ENCODE results near the gene CCIN.
"Not testable (repeated sequence)": the region's sequence is repeated elsewhere in the genome, so short reads cannot be mapped to it uniquely, and the experiment has no call there.

CCIN gene

DNA sequence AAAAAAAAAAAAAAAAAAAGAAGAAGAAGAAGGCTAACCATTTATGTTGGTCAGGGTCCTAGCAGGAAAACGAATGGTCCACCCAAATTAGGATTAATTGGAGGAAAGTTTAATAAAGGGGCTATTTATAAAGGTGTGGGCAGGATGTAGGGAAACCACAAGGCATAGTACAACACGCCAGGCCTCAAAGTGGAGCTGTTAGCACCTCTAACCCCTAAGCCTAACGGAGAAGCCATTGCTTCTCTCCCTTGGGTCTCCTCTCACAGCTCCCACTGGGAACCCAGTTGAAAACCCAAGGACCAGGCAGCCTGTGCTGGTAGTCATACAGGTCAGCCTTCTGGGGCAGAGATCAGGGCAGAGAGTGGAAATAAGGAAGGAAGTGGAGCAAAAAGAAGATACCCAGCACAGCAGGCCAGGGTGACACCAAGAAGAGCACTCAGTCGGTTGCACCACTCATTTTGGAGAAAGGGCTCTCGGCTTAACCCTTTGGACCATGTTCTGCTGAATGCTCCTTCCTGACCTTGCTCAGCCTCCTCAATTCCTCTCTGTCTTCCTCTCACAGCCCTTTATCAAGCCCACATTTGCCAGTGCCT, 41.4 kb upstream of the CCIN start:
- H3K4me3 ChIP-seq (replicated peaks; ENCODE audit: insufficient read depth, low read length), result no peak overlapping the region
- peak overlapping the region; percentile 94 for H3K27ac ChIP-seq (replicated peaks)
- H3K27me3 ChIP-seq (ENCODE audit: insufficient read depth, poor library complexity, severe bottlenecking), result no peaks in the 10 kb centered on the region
- DNase-seq (ENCODE audit: low read depth in 1 of 2, low spot score in 1 of 2), result peak; percentile 58 to 90
- TF ChIP-seq, protein P1, sequence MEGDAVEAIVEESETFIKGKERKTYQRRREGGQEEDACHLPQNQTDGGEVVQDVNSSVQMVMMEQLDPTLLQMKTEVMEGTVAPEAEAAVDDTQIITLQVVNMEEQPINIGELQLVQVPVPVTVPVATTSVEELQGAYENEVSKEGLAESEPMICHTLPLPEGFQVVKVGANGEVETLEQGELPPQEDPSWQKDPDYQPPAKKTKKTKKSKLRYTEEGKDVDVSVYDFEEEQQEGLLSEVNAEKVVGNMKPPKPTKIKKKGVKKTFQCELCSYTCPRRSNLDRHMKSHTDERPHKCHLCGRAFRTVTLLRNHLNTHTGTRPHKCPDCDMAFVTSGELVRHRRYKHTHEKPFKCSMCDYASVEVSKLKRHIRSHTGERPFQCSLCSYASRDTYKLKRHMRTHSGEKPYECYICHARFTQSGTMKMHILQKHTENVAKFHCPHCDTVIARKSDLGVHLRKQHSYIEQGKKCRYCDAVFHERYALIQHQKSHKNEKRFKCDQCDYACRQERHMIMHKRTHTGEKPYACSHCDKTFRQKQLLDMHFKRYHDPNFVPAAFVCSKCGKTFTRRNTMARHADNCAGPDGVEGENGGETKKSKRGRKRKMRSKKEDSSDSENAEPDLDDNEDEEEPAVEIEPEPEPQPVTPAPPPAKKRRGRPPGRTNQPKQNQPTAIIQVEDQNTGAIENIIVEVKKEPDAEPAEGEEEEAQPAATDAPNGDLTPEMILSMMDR (IDR thresholded peaks at IDR 0.05; ENCODE audit: insufficient read depth, low read length), result no peak
- TF ChIP-seq, protein P2, sequence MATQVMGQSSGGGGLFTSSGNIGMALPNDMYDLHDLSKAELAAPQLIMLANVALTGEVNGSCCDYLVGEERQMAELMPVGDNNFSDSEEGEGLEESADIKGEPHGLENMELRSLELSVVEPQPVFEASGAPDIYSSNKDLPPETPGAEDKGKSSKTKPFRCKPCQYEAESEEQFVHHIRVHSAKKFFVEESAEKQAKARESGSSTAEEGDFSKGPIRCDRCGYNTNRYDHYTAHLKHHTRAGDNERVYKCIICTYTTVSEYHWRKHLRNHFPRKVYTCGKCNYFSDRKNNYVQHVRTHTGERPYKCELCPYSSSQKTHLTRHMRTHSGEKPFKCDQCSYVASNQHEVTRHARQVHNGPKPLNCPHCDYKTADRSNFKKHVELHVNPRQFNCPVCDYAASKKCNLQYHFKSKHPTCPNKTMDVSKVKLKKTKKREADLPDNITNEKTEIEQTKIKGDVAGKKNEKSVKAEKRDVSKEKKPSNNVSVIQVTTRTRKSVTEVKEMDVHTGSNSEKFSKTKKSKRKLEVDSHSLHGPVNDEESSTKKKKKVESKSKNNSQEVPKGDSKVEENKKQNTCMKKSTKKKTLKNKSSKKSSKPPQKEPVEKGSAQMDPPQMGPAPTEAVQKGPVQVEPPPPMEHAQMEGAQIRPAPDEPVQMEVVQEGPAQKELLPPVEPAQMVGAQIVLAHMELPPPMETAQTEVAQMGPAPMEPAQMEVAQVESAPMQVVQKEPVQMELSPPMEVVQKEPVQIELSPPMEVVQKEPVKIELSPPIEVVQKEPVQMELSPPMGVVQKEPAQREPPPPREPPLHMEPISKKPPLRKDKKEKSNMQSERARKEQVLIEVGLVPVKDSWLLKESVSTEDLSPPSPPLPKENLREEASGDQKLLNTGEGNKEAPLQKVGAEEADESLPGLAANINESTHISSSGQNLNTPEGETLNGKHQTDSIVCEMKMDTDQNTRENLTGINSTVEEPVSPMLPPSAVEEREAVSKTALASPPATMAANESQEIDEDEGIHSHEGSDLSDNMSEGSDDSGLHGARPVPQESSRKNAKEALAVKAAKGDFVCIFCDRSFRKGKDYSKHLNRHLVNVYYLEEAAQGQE (IDR thresholded peaks at IDR 0.05; ENCODE audit: insufficient replicate concordance, low read depth), result no peak
- TF ChIP-seq SPI1 (IDR thresholded peaks at IDR 0.05; ENCODE audit: borderline replicate concordance, low read depth), result peak; percentile 80
- TF ChIP-seq POLR2AphosphoS5 (IDR thresholded peaks at IDR 0.05; ENCODE audit: low read depth), result no peak

DNA sequence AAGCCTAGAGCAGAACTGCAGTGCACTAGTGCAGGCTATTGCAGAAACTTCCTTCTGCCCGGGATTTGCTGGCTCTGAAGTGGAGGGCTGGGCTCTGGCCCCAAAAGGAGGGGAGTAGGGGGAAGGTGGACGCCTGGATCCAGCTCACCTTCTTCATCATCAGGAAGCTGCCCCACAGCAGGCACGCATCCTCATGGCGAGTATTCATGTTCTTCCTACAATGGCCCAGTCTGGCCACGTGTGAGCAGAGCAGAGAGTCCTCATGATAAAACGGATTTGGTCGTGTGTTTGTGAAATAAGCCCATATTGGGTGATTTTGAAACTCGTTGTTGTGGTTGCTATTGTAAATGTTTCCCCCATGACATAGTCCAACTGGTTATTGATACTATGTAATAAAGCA, 40.8 kb upstream of the CCIN start:
- DNase-seq (ENCODE audit: low read depth in 1 of 2, low spot score in 1 of 2), result peak; percentile 55 to 82
- H3K4me3 ChIP-seq (replicated peaks; ENCODE audit: insufficient read depth, low read length), result no peak overlapping the region
- peak overlapping the region; percentile 94 for H3K27ac ChIP-seq (replicated peaks)
- peak; percentile 61 for TF ChIP-seq POLR2AphosphoS5 (IDR thresholded peaks at IDR 0.05; ENCODE audit: low read depth)
- no peak for TF ChIP-seq GABPA (IDR thresholded peaks at IDR 0.05; ENCODE audit: low read depth)
- TF ChIP-seq, protein P2 (IDR thresholded peaks at IDR 0.05; ENCODE audit: insufficient replicate concordance, low read depth), result no peak
- no peak for TF ChIP-seq SPI1 (IDR thresholded peaks at IDR 0.05; ENCODE audit: borderline replicate concordance, low read depth)
- H3K27me3 ChIP-seq (ENCODE audit: insufficient read depth, poor library complexity, severe bottlenecking), result no peaks in the 10 kb centered on the region

DNA sequence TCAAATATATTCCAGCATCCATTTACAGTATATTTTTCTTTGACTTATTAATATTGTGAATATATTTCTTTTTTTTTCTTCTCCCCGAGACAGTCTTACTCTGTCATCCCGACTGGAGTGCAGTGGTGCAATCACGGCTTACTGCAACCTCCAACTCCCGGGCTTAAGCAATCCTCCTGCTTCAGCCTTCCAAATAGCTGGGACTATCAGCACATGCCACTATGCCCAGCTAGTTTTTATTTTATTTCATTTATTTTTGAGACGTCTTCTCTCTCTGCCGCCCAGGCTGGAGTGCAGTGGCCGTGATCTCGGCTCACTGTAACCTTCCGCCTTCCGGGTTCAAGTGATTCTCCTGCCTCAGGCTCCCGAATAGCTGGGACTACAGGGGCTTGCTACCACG, 40.0 kb upstream of the CCIN start:
- peak overlapping the region; percentile 19; the same call in 1 of the 2 replicates for H3K4me3 ChIP-seq (replicated peaks; ENCODE audit: insufficient read depth, low read length)
- H3K27me3 ChIP-seq (ENCODE audit: insufficient read depth, poor library complexity, severe bottlenecking), result no peaks in the 10 kb centered on the region
- H3K27ac ChIP-seq (replicated peaks), result peak overlapping the region; percentile 94
- DNase-seq (ENCODE audit: low read depth in 1 of 2, low spot score in 1 of 2), result peak; percentile 48 to 64
- TF ChIP-seq, protein P2 (IDR thresholded peaks at IDR 0.05; ENCODE audit: insufficient replicate concordance, low read depth), result no peak
- TF ChIP-seq POLR2AphosphoS5 (IDR thresholded peaks at IDR 0.05; ENCODE audit: low read depth), result no peak; the same call in 1 of the 2 replicates
- no peak for TF ChIP-seq SPI1 (IDR thresholded peaks at IDR 0.05; ENCODE audit: borderline replicate concordance, low read depth)
- TF ChIP-seq GABPA (IDR thresholded peaks at IDR 0.05; ENCODE audit: low read depth), result no peak
- TF ChIP-seq, protein P1 (IDR thresholded peaks at IDR 0.05; ENCODE audit: insufficient read depth, low read length), result no peak

DNA sequence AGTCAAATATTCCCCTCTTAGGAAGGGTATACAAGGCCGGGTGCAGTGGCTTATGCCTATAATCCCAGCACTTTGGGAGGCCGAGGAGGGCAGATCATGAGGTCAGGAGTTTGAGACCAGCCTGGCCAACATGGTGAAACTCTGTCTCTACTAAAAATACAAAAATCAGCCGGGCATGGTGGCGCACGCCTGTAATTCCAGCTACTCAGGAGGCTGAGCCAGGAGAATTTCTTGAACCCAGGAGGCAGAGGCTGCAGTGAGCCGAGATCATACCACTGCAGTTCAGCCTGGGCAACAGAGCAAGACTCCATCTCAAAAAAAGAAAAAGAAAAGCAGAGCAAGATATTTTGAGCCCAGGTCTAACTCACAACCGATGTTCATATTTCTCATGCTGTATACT, 37.5 kb upstream of the CCIN start:
- H3K27me3 ChIP-seq (ENCODE audit: insufficient read depth, poor library complexity, severe bottlenecking); DNase-seq (ENCODE audit: low read depth in 1 of 2, low spot score in 1 of 2); H3K4me3 ChIP-seq (replicated peaks; ENCODE audit: insufficient read depth, low read length); H3K27ac ChIP-seq (replicated peaks): not testable (repeated sequence)

Data from HL-60 (cell line).